ENCODE measurements around the gene MOCS1.

Gene MOCS1

GRCh38 chr6:39965751-39966150 lies 31.5 kb upstream of the MOCS1 start:
- Histone ChIP-seq H3K4me3 (ENCODE audit: low read length) (no peak overlapping the region), H3K36me3 (replicated peaks; ENCODE audit: low read depth, low read length) (no peaks in the 10 kb centered on the region), H3K27ac (ENCODE audit: low read length) (no peak overlapping the region), H3K9me3 (ENCODE audit: insufficient read depth, low read length) (no peaks in the 10 kb centered on the region), H3K9ac (ENCODE audit: low read length) (no peak overlapping the region), H3K79me2 (ENCODE audit: low read length) (no peaks in the 10 kb centered on the region), H4K20me1 (ENCODE audit: insufficient read depth, low read length) (no peaks in the 10 kb centered on the region), H3K4me1 (ENCODE audit: low read length) (peaks cover 30% of the 10 kb centered on the region), H3K27me3 (ENCODE audit: low read depth, low read length) (peaks cover 55% of the 10 kb centered on the region), H3K4me2 (ENCODE audit: low read length) (no peak overlapping the region), H2AFZ (ENCODE audit: low read depth, low read length) (no peak overlapping the region)
- TF ChIP-seq CTCF (IDR thresholded peaks at IDR 0.05; ENCODE audit: low read depth, low read length) (no peak), EZH2phosphoT487 (IDR thresholded peaks at IDR 0.05; ENCODE audit: low read depth) (no peak)

- no peaks in the 10 kb centered on the region for H3K79me2 ChIP-seq (ENCODE audit: low read length)
- no peak for TF ChIP-seq EZH2phosphoT487 (IDR thresholded peaks at IDR 0.05; ENCODE audit: low read depth)
- TF ChIP-seq CTCF (IDR thresholded peaks at IDR 0.05; ENCODE audit: low read depth, low read length), result no peak
- no peaks in the 10 kb centered on the region for H4K20me1 ChIP-seq (ENCODE audit: insufficient read depth, low read length)
- no peaks in the 10 kb centered on the region for H3K36me3 ChIP-seq (replicated peaks; ENCODE audit: low read depth, low read length)
- H3K27me3 ChIP-seq (ENCODE audit: low read depth, low read length), result peaks cover 51% of the 10 kb centered on the region
- H3K9me3 ChIP-seq (ENCODE audit: insufficient read depth, low read length), result no peaks in the 10 kb centered on the region
- H3K4me3 ChIP-seq (ENCODE audit: low read length), result peak overlapping the region; percentile 15; the same call in 1 of the 2 replicates
- H3K27ac ChIP-seq (ENCODE audit: low read length), result no peak overlapping the region
- H3K4me2 ChIP-seq (ENCODE audit: low read length), result peak overlapping the region; percentile 43
- no peak overlapping the region for H2AFZ ChIP-seq (ENCODE audit: low read depth, low read length)
- no peak overlapping the region for H3K9ac ChIP-seq (ENCODE audit: low read length)
- peaks cover 31% of the 10 kb centered on the region for H3K4me1 ChIP-seq (ENCODE audit: low read length)
These were observed 30.3 kb upstream of the MOCS1 start for GRCh38 chr6:39964530-39964929.

DNA sequence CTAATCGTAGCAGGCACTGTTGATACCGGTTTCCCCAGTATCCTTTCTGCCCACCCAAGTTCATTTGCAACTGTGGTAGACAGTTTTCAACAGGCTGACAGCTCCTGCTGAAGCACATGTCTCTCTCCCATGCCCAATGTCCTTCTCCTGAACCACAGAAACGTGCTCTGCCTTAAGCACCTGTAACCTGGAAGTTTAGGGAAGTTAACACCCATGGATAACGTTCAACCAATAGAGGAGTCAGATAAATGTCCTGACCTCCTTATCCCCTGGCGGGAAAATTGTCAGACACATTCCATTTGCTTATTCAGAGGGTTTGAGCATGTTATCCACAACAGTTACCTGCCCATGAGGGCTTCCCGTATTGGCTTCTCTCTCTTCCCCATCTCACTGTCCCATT lies 29.8 kb upstream of the MOCS1 start:
- Histone ChIP-seq H3K9ac (ENCODE audit: low read length) (no peak overlapping the region), H3K36me3 (replicated peaks; ENCODE audit: low read depth, low read length) (no peaks in the 10 kb centered on the region), H3K4me1 (ENCODE audit: low read length) (peaks cover 31% of the 10 kb centered on the region), H3K27me3 (ENCODE audit: low read depth, low read length) (peaks cover 50% of the 10 kb centered on the region), H3K4me2 (ENCODE audit: low read length) (peak overlapping the region; percentile 43), H4K20me1 (ENCODE audit: insufficient read depth, low read length) (no peaks in the 10 kb centered on the region), H3K27ac (ENCODE audit: low read length) (no peak overlapping the region), H3K9me3 (ENCODE audit: insufficient read depth, low read length) (no peaks in the 10 kb centered on the region), H3K79me2 (ENCODE audit: low read length) (no peaks in the 10 kb centered on the region), H3K4me3 (ENCODE audit: low read length) (peak overlapping the region; percentile 15; the same call in 1 of the 2 replicates), H2AFZ (ENCODE audit: low read depth, low read length) (no peak overlapping the region)
- TF ChIP-seq CTCF (IDR thresholded peaks at IDR 0.05; ENCODE audit: low read depth, low read length) (no peak), EZH2phosphoT487 (IDR thresholded peaks at IDR 0.05; ENCODE audit: low read depth) (no peak)

- Histone ChIP-seq H3K4me1 (ENCODE audit: low read length) (peaks cover 31% of the 10 kb centered on the region), H3K36me3 (replicated peaks; ENCODE audit: low read depth, low read length) (no peaks in the 10 kb centered on the region), H3K4me2 (ENCODE audit: low read length) (no peak overlapping the region), H3K27me3 (ENCODE audit: low read depth, low read length) (peaks cover 46% of the 10 kb centered on the region), H2AFZ (ENCODE audit: low read depth, low read length) (no peak overlapping the region), H3K9ac (ENCODE audit: low read length) (no peak overlapping the region), H3K79me2 (ENCODE audit: low read length) (no peaks in the 10 kb centered on the region), H3K27ac (ENCODE audit: low read length) (no peak overlapping the region), H3K4me3 (ENCODE audit: low read length) (no peak overlapping the region), H4K20me1 (ENCODE audit: insufficient read depth, low read length) (no peaks in the 10 kb centered on the region), H3K9me3 (ENCODE audit: insufficient read depth, low read length) (no peaks in the 10 kb centered on the region)
- no peak for TF ChIP-seq EZH2phosphoT487 (IDR thresholded peaks at IDR 0.05; ENCODE audit: low read depth)
- no peak for TF ChIP-seq CTCF (IDR thresholded peaks at IDR 0.05; ENCODE audit: low read depth, low read length)
These were observed 28.6 kb upstream of the MOCS1 start for GRCh38 chr6:39962831-39963230.

Measured in OCI-LY3 (cell line).